H9 (cell line): Measurements from ENCODE around the gene FNDC3B. TPM values are rescaled to one million over a fixed set of nuclear protein-coding genes. Genes with fewer than 3 reads are reported as not detected.

Source experiments
- DNase-seq: peaks from one replicate; pipeline ENCODE4 v3.0.0-alpha.2; 2017
- H2AFZ ChIP-seq: one replicate; pipeline ENCODE4 v1.6.1; 2013; ENCODE audit warnings: mild to moderate bottlenecking, low read length, control low read depth, moderate library complexity
- H2AK5ac ChIP-seq: 2 replicates; pipeline ENCODE4 v1.6.1; 2013; ENCODE audit warnings: low read length, control low read depth, mixed read lengths; ENCODE audit not compliant: insufficient read length
- H2BK120ac ChIP-seq: one replicate; pipeline ENCODE4 v1.6.1; 2013; ENCODE audit warnings: low read depth, mild to moderate bottlenecking, low read length, control low read depth, inconsistent platforms; ENCODE audit not compliant: poor library complexity, severe bottlenecking
- H2BK12ac ChIP-seq: 2 replicates; pipeline ENCODE4 v1.6.1; 2013; ENCODE audit warnings: low read length, control low read depth, mixed read lengths, low read depth; ENCODE audit not compliant: insufficient read length
- H2BK15ac ChIP-seq: 2 replicates; pipeline ENCODE4 v1.6.1; 2013; ENCODE audit warnings: low read depth, low read length, control low read depth
- H2BK20ac ChIP-seq: one replicate; pipeline ENCODE4 v1.6.1; 2013; ENCODE audit warnings: low read depth, mild to moderate bottlenecking, low read length, control low read depth, inconsistent platforms; ENCODE audit not compliant: poor library complexity, severe bottlenecking
- H2BK5ac ChIP-seq: 2 replicates; pipeline ENCODE4 v1.6.1; 2013; ENCODE audit warnings: low read length, control low read depth, mixed read lengths; ENCODE audit not compliant: insufficient read length
- H3K14ac ChIP-seq: 2 replicates; pipeline ENCODE4 v1.6.1; 2013; ENCODE audit warnings: low read length, control low read depth; ENCODE audit not compliant: insufficient read depth
- H3K18ac ChIP-seq: 2 replicates; pipeline ENCODE4 v1.6.1; 2013; ENCODE audit warnings: low read depth, mild to moderate bottlenecking, mixed read lengths, low read length, control low read depth; ENCODE audit not compliant: insufficient read length
- H3K23ac ChIP-seq: 2 replicates; pipeline ENCODE4 v1.6.1; 2013; ENCODE audit warnings: low read length, control low read depth, mixed read lengths, low read depth; ENCODE audit not compliant: insufficient read length
- H3K23me2 ChIP-seq: 2 replicates; pipeline ENCODE4 v1.6.1; 2013; ENCODE audit warnings: low read depth, mild to moderate bottlenecking, mixed read lengths, low read length, control low read depth; ENCODE audit not compliant: insufficient read length, poor library complexity, severe bottlenecking
- H3K27ac ChIP-seq: 2 replicates; pipeline ENCODE4 v1.5.1; 2013; ENCODE audit warnings: low read length, control low read depth, mixed read lengths, low read depth; ENCODE audit not compliant: insufficient read length
- H3K27me3 ChIP-seq: 2 replicates; pipeline ENCODE4 v1.6.1; 2013; ENCODE audit warnings: low read length, control low read depth, inconsistent platforms; ENCODE audit not compliant: insufficient read depth
- H3K4ac ChIP-seq: 2 replicates; pipeline ENCODE4 v1.6.1; 2013; ENCODE audit warnings: low read depth, mild to moderate bottlenecking, control low read depth, inconsistent platforms, low read length, moderate library complexity
- H3K4me1 ChIP-seq: 2 replicates; pipeline ENCODE4 v1.6.1; 2013; ENCODE audit warnings: low read length, control low read depth, inconsistent platforms; ENCODE audit not compliant: insufficient read depth
- H3K4me2 ChIP-seq: 2 replicates; pipeline ENCODE4 v1.6.1; 2013; ENCODE audit warnings: low read length, control low read depth, mixed read lengths; ENCODE audit not compliant: insufficient read length, insufficient read depth
- H3K56ac ChIP-seq: 2 replicates; pipeline ENCODE4 v1.6.1; 2013; ENCODE audit warnings: low read depth, mild to moderate bottlenecking, mixed read lengths, low read length, control low read depth; ENCODE audit not compliant: insufficient read length
- H3K79me1 ChIP-seq: 2 replicates; pipeline ENCODE4 v1.6.1; 2013; ENCODE audit warnings: low read depth, mild to moderate bottlenecking, moderate library complexity, low read length, control low read depth, inconsistent platforms; ENCODE audit not compliant: insufficient read depth, poor library complexity, severe bottlenecking
- H3K79me2 ChIP-seq: 2 replicates; pipeline ENCODE4 v1.6.1; 2013; ENCODE audit warnings: low read length, control low read depth, inconsistent platforms; ENCODE audit not compliant: insufficient read depth
- H3K9ac ChIP-seq: 2 replicates; pipeline ENCODE4 v1.6.1; 2013; ENCODE audit warnings: low read length, control low read depth, mixed read lengths; ENCODE audit not compliant: insufficient read length; ENCODE audit errors: extremely low read depth
- H3K9me3 ChIP-seq: one replicate; pipeline ENCODE4 v1.6.1; 2013; ENCODE audit warnings: low read depth, low read length, inconsistent platforms; ENCODE audit not compliant: control insufficient read depth
- H3T11ph ChIP-seq: one replicate; pipeline ENCODE4 v1.6.1; 2013; ENCODE audit warnings: mild to moderate bottlenecking, low read length, control low read depth, inconsistent platforms
- H4K20me1 ChIP-seq: one replicate; pipeline ENCODE4 v1.6.1; 2013; ENCODE audit not compliant: control insufficient read depth, insufficient read length, insufficient read depth
- H4K5ac ChIP-seq: 2 replicates; pipeline ENCODE4 v1.6.1; 2013; ENCODE audit warnings: low read depth, mild to moderate bottlenecking, mixed read lengths, low read length, control low read depth; ENCODE audit not compliant: insufficient read length
- H4K8ac ChIP-seq: replicated peaks from 2 replicates; pipeline ENCODE4 v1.6.1; 2013; ENCODE audit warnings: low read length, control low read depth, mixed read lengths, low read depth; ENCODE audit not compliant: insufficient read length
- H4K91ac ChIP-seq: 2 replicates; pipeline ENCODE4 v1.6.1; 2013; ENCODE audit warnings: low read depth, mild to moderate bottlenecking, moderate library complexity, mixed read lengths, low read length, control low read depth; ENCODE audit not compliant: insufficient read length
- H3K27ac Mint-ChIP-seq, 3 experiments: 2 replicates in 2 of 3; 3 replicates in 1 of 3; pipeline ENCODE4 v1.8.0; 2020 to 2021; ENCODE audit warnings: mixed read lengths in 3 of 3, mild to moderate bottlenecking in 1 of 3, moderate library complexity in 1 of 3
- H3K27me3 Mint-ChIP-seq: 2 replicates; pipeline ENCODE4 v1.8.0; 2021; ENCODE audit warnings: low read depth, mild to moderate bottlenecking, moderate library complexity, mixed read lengths
- H3K36me3 Mint-ChIP-seq, 3 experiments: 2 replicates in 2 of 3; 3 replicates in 1 of 3; pipeline ENCODE4 v1.8.0; 2020 to 2021; ENCODE audit warnings: low read depth in 3 of 3, mixed read lengths in 3 of 3; ENCODE audit not compliant: insufficient read depth in 1 of 3
- H3K4me1 Mint-ChIP-seq, 2 experiments: 2 replicates each; pipeline ENCODE4 v1.8.0; 2020; ENCODE audit warnings: mixed read lengths in 2 of 2
- H3K4me3 Mint-ChIP-seq, 2 experiments: 2 replicates in 1 of 2; 3 replicates in 1 of 2; pipeline ENCODE4 v1.8.0; 2020 to 2021; ENCODE audit warnings: mild to moderate bottlenecking in 2 of 2, mixed read lengths in 2 of 2, moderate library complexity in 1 of 2
- H3K9me3 Mint-ChIP-seq, 2 experiments: 2 replicates in 1 of 2; 3 replicates in 1 of 2; pipeline ENCODE4 v1.8.0; 2020; ENCODE audit warnings: mild to moderate bottlenecking in 2 of 2, mixed read lengths in 2 of 2, moderate library complexity in 1 of 2
- WGBS: extraction: QIAGEN DNeasy Blood & Tissue Kit; methylation state at CpG from one replicate; pipeline ENCODE4 v1.1.7; 2013; ENCODE audit warnings: missing lambda C conversion rate, low lambda C conversion rate, mixed read lengths; ENCODE audit not compliant: insufficient read length; ENCODE audit errors: extremely low coverage; 5-methylcytosine and 5-hydroxymethylcytosine counted together
- total RNA-seq: library from RNA; stranded (reverse); gene quantifications from 2 replicates; pipeline ENCODE4 v1.2.1, GENCODE V29; 2021
- TF ChIP-seq, protein P1 (sequence below): fragments of 200-600 bp; sonication (generic); conservative IDR thresholded peaks from 3 replicates; pipeline ENCODE4 v1.8.0; 2021; ENCODE audit warnings: antibody characterized with exemption, mild to moderate bottlenecking

FNDC3B gene
- total RNA-seq, 1 experiment from 2014 or later: 43.8 TPM

GRCh38 chr3:172411478-172411947, 372.1 kb downstream of the FNDC3B start:
- no peak overlapping the region for H3K4me3 Mint-ChIP-seq
- H3K79me1 ChIP-seq: no peaks in the 10 kb centered on the region

More at GRCh38 chr3:172411478-172411947, 372.1 kb downstream of the FNDC3B start:
- Histone ChIP-seq H2BK20ac (no peak overlapping the region), H3K9me3 (no peaks in the 10 kb centered on the region), H3K56ac (no peak overlapping the region), H3K23me2 (no peaks in the 10 kb centered on the region), H2BK5ac (no peak overlapping the region), H3K27ac (no peak overlapping the region), H3K79me2 (no peaks in the 10 kb centered on the region), H3K18ac (no peak overlapping the region), H3K23ac (no peak overlapping the region), H3K4me2 (no peak overlapping the region), H2AK5ac (no peak overlapping the region), H4K5ac (no peak overlapping the region), H3K27me3 (no peaks in the 10 kb centered on the region), H3K4ac (no peak overlapping the region), H4K8ac (no peak overlapping the region), H3K14ac (no peak overlapping the region; the same call in 1 of the 2 replicates), H4K91ac (no peak overlapping the region), H2BK120ac (no peak overlapping the region), H2AFZ (no peak overlapping the region), H4K20me1 (no peaks in the 10 kb centered on the region), H2BK15ac (no peak overlapping the region), H3K9ac (no peak overlapping the region), H3K4me1 (no peaks in the 10 kb centered on the region), H2BK12ac (no peak overlapping the region), H3T11ph (no peak overlapping the region)
- no peak for DNase-seq
- no CpG with 5 or more reads among the region's 6 CpGs for WGBS
- Mint-ChIP-seq H3K27ac (no peak overlapping the region), H3K27me3 (no peaks in the 10 kb centered on the region), H3K36me3 (no peaks in the 10 kb centered on the region), H3K4me1 (no peaks in the 10 kb centered on the region), H3K9me3 (no peaks in the 10 kb centered on the region)
- TF ChIP-seq, protein P1, sequence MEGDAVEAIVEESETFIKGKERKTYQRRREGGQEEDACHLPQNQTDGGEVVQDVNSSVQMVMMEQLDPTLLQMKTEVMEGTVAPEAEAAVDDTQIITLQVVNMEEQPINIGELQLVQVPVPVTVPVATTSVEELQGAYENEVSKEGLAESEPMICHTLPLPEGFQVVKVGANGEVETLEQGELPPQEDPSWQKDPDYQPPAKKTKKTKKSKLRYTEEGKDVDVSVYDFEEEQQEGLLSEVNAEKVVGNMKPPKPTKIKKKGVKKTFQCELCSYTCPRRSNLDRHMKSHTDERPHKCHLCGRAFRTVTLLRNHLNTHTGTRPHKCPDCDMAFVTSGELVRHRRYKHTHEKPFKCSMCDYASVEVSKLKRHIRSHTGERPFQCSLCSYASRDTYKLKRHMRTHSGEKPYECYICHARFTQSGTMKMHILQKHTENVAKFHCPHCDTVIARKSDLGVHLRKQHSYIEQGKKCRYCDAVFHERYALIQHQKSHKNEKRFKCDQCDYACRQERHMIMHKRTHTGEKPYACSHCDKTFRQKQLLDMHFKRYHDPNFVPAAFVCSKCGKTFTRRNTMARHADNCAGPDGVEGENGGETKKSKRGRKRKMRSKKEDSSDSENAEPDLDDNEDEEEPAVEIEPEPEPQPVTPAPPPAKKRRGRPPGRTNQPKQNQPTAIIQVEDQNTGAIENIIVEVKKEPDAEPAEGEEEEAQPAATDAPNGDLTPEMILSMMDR: no peak
